GM23338 (cell line): ENCODE results near the gene ITGA8. TPM values are rescaled to one million over a fixed set of nuclear protein-coding genes. Genes with fewer than 3 reads are reported as not detected.
A peak's percentile ranks its signal among the peaks of the same experiment; 100 is the strongest.

Experiments
- ATAC-seq: fragments of 200-7000 bp; cut with Tn5 transposase; 3 replicates; pipeline ENCODE4 v1.9.1; 2020
- DNase-seq: peaks from one replicate; pipeline ENCODE4 v3.0.0-alpha.2; 2015; ENCODE audit warnings: low spot score
- H2AFZ ChIP-seq: fragments of 200-600 bp; sonication (generic); 2 replicates; pipeline ENCODE4 v1.8.0; 2016; ENCODE audit warnings: antibody characterized with exemption, mild to moderate bottlenecking, moderate library complexity
- H3F3A ChIP-seq: fragments of 200-600 bp; sonication (generic); replicated peaks from 2 replicates; pipeline ENCODE4 v1.8.0; 2017; ENCODE audit warnings: antibody characterized with exemption, mixed run types, low read depth
- H3K27ac ChIP-seq: fragments of 200-600 bp; sonication (generic); 2 replicates; pipeline ENCODE4 v1.6.1; 2016; ENCODE audit warnings: low read depth
- H3K27me3 ChIP-seq: fragments of 200-600 bp; sonication (generic); 2 replicates; pipeline ENCODE4 v1.8.0; 2016; ENCODE audit warnings: mild to moderate bottlenecking, mixed run types, moderate library complexity; ENCODE audit not compliant: insufficient read depth
- H3K36me3 ChIP-seq: fragments of 200-600 bp; sonication (generic); 2 replicates; pipeline ENCODE4 v1.8.0; 2016; ENCODE audit warnings: mild to moderate bottlenecking; ENCODE audit not compliant: insufficient read depth
- H3K4me1 ChIP-seq: fragments of 200-600 bp; sonication (generic); 2 replicates; pipeline ENCODE4 v1.8.0; 2016; ENCODE audit warnings: mild to moderate bottlenecking, moderate library complexity; ENCODE audit not compliant: insufficient read depth
- H3K4me2 ChIP-seq: fragments of 200-600 bp; sonication (generic); 2 replicates; pipeline ENCODE4 v1.7.1; 2017; ENCODE audit warnings: mixed run types
- H3K4me3 ChIP-seq: fragments of 200-600 bp; sonication (generic); 2 replicates; pipeline ENCODE4 v1.6.1; 2016; ENCODE audit warnings: mixed run types
- H3K79me2 ChIP-seq: fragments of 200-600 bp; sonication (generic); replicated peaks from 2 replicates; pipeline ENCODE4 v1.8.0; 2017; ENCODE audit warnings: mild to moderate bottlenecking; ENCODE audit not compliant: insufficient read depth
- H3K9me2 ChIP-seq: fragments of 200-600 bp; sonication (generic); 2 replicates; pipeline ENCODE4 v1.8.0; 2017; ENCODE audit not compliant: insufficient read depth
- H4K20me1 ChIP-seq: fragments of 200-600 bp; sonication (generic); replicated peaks from 2 replicates; pipeline ENCODE4 v1.8.0; 2017; ENCODE audit warnings: mild to moderate bottlenecking; ENCODE audit not compliant: insufficient read depth
- H3K27ac Mint-ChIP-seq: 2 replicates; pipeline ENCODE4 v1.8.0; 2020; ENCODE audit warnings: inconsistent platforms, mild to moderate bottlenecking, moderate library complexity, mixed read lengths
- H3K27me3 Mint-ChIP-seq: 3 replicates; pipeline ENCODE4 v1.8.0; 2022; ENCODE audit warnings: low read depth, mild to moderate bottlenecking, moderate library complexity, mixed read lengths, inconsistent platforms; ENCODE audit not compliant: insufficient read depth, poor library complexity
- H3K36me3 Mint-ChIP-seq: 3 replicates; pipeline ENCODE4 v1.8.0; 2021; ENCODE audit warnings: low read depth, mild to moderate bottlenecking, inconsistent platforms, moderate library complexity, mixed read lengths
- H3K4me1 Mint-ChIP-seq: 3 replicates; pipeline ENCODE4 v1.8.0; 2020; ENCODE audit warnings: mild to moderate bottlenecking, inconsistent platforms, mixed read lengths
- H3K4me3 Mint-ChIP-seq: 3 replicates; pipeline ENCODE4 v1.8.0; 2021; ENCODE audit warnings: moderate library complexity, mild to moderate bottlenecking, inconsistent platforms, mixed read lengths
- H3K9me3 Mint-ChIP-seq: 3 replicates; pipeline ENCODE4 v1.8.0; 2020; ENCODE audit warnings: moderate library complexity, mild to moderate bottlenecking, inconsistent platforms, mixed read lengths
- CREB1 ChIP-seq: fragments of 250-450 bp; sonication (Bioruptor Pico); IDR thresholded peaks from 2 replicates; pipeline ENCODE4 v1.5.0; 2020; ENCODE audit warnings: low read depth, mild to moderate bottlenecking, moderate library complexity
- CTCF ChIP-seq, 2 experiments: fragments of 200-600 bp in 1 of 2; sonication (generic) in 1 of 2; conservative IDR thresholded peaks; 2 replicates each; pipeline versions ENCODE4 v1.5.1 to v1.6.1; 2016 to 2017; ENCODE audit warnings: antibody characterized with exemption in 2 of 2, low read depth in 2 of 2, mild to moderate bottlenecking in 2 of 2, moderate library complexity in 1 of 2
- ETS1 ChIP-seq: IDR thresholded peaks from 2 replicates; pipeline ENCODE4 v1.6.1; 2016; ENCODE audit warnings: antibody characterized with exemption
- EZH2 ChIP-seq: fragments of 200-600 bp; sonication (generic); IDR thresholded peaks from one replicate; pipeline ENCODE4 v1.8.0; 2017; ENCODE audit warnings: antibody characterized with exemption, mild to moderate bottlenecking, low read depth; ENCODE audit not compliant: unreplicated experiment
- EZH2phosphoT487 ChIP-seq: fragments of 200-600 bp; sonication (generic); IDR thresholded peaks from one replicate; pipeline ENCODE4 v1.8.1; 2018; ENCODE audit warnings: antibody characterized with exemption; ENCODE audit not compliant: unreplicated experiment
- JUNB ChIP-seq: IDR thresholded peaks from one replicate; pipeline ENCODE4 v1.6.1; 2016; ENCODE audit warnings: antibody characterized with exemption; ENCODE audit not compliant: unreplicated experiment
- NANOG ChIP-seq: IDR thresholded peaks from 2 replicates; pipeline ENCODE4 v1.6.1; 2016; ENCODE audit warnings: antibody characterized with exemption, borderline replicate concordance
- POLR2AphosphoS5 ChIP-seq: IDR thresholded peaks from 2 replicates; pipeline ENCODE4 v1.6.1; 2016; ENCODE audit warnings: antibody characterized with exemption, low read depth
- STAT1 ChIP-seq: IDR thresholded peaks from one replicate; pipeline ENCODE4 v1.6.1; 2016; ENCODE audit warnings: antibody characterized with exemption; ENCODE audit not compliant: unreplicated experiment
- ZNF114 ChIP-seq: fragments of 250-450 bp; sonication (Bioruptor Pico); IDR thresholded peaks from 2 replicates; pipeline ENCODE4 v1.5.0; 2020; ENCODE audit warnings: mild to moderate bottlenecking, moderate library complexity
- ZNF331 ChIP-seq: fragments of 250-450 bp; sonication (Bioruptor Pico); IDR thresholded peaks from 2 replicates; pipeline ENCODE4 v1.5.0; 2020; ENCODE audit warnings: low read depth, mild to moderate bottlenecking, moderate library complexity
- polyA plus RNA-seq: library from polyadenylated mRNA; unstranded; fragments of >200 nt; fragmentation: Nextera tagmentation; extraction: Ambion mirVana; gene quantifications from 2 replicates; pipeline ENCODE4 v1.2.1, GENCODE V29; 2016
- total RNA-seq: library from RNA; depleted of rRNA; stranded (reverse); fragments of >200 nt; shearing (Covaris generic); gene quantifications from 2 replicates; pipeline ENCODE4 v1.2.3, GENCODE V29; 2014
- TF ChIP-seq, protein P1 (sequence below): IDR thresholded peaks from one replicate; pipeline ENCODE4 v1.6.1; 2018; ENCODE audit warnings: antibody characterized with exemption; ENCODE audit not compliant: unreplicated experiment
- TF ChIP-seq, protein P2 (sequence below): fragments of 250-450 bp; sonication (Bioruptor Pico); IDR thresholded peaks from 2 replicates; pipeline ENCODE4 v1.5.0; 2020; ENCODE audit warnings: mild to moderate bottlenecking, moderate library complexity

The ITGA8 gene
- total and polyA plus RNA-seq, 2 experiments from 2014 or later = not detected

- no peaks in the 10 kb centered on the region for H4K20me1 ChIP-seq
- no peak overlapping the region for H3K4me3 ChIP-seq
- H3K27me3 Mint-ChIP-seq = no peaks in the 10 kb centered on the region
- H3K4me2 ChIP-seq = no peak overlapping the region
- no peak for TF ChIP-seq NANOG
- no peak for TF ChIP-seq CREB1 (CRISPR knock-in tag)
- TF ChIP-seq ETS1 = no peak
- TF ChIP-seq ZNF331 (CRISPR knock-in tag) = no peak
- TF ChIP-seq, protein P1, sequence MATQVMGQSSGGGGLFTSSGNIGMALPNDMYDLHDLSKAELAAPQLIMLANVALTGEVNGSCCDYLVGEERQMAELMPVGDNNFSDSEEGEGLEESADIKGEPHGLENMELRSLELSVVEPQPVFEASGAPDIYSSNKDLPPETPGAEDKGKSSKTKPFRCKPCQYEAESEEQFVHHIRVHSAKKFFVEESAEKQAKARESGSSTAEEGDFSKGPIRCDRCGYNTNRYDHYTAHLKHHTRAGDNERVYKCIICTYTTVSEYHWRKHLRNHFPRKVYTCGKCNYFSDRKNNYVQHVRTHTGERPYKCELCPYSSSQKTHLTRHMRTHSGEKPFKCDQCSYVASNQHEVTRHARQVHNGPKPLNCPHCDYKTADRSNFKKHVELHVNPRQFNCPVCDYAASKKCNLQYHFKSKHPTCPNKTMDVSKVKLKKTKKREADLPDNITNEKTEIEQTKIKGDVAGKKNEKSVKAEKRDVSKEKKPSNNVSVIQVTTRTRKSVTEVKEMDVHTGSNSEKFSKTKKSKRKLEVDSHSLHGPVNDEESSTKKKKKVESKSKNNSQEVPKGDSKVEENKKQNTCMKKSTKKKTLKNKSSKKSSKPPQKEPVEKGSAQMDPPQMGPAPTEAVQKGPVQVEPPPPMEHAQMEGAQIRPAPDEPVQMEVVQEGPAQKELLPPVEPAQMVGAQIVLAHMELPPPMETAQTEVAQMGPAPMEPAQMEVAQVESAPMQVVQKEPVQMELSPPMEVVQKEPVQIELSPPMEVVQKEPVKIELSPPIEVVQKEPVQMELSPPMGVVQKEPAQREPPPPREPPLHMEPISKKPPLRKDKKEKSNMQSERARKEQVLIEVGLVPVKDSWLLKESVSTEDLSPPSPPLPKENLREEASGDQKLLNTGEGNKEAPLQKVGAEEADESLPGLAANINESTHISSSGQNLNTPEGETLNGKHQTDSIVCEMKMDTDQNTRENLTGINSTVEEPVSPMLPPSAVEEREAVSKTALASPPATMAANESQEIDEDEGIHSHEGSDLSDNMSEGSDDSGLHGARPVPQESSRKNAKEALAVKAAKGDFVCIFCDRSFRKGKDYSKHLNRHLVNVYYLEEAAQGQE = no peak
- no peak for TF ChIP-seq ZNF114 (CRISPR knock-in tag)
- TF ChIP-seq, protein P2, sequence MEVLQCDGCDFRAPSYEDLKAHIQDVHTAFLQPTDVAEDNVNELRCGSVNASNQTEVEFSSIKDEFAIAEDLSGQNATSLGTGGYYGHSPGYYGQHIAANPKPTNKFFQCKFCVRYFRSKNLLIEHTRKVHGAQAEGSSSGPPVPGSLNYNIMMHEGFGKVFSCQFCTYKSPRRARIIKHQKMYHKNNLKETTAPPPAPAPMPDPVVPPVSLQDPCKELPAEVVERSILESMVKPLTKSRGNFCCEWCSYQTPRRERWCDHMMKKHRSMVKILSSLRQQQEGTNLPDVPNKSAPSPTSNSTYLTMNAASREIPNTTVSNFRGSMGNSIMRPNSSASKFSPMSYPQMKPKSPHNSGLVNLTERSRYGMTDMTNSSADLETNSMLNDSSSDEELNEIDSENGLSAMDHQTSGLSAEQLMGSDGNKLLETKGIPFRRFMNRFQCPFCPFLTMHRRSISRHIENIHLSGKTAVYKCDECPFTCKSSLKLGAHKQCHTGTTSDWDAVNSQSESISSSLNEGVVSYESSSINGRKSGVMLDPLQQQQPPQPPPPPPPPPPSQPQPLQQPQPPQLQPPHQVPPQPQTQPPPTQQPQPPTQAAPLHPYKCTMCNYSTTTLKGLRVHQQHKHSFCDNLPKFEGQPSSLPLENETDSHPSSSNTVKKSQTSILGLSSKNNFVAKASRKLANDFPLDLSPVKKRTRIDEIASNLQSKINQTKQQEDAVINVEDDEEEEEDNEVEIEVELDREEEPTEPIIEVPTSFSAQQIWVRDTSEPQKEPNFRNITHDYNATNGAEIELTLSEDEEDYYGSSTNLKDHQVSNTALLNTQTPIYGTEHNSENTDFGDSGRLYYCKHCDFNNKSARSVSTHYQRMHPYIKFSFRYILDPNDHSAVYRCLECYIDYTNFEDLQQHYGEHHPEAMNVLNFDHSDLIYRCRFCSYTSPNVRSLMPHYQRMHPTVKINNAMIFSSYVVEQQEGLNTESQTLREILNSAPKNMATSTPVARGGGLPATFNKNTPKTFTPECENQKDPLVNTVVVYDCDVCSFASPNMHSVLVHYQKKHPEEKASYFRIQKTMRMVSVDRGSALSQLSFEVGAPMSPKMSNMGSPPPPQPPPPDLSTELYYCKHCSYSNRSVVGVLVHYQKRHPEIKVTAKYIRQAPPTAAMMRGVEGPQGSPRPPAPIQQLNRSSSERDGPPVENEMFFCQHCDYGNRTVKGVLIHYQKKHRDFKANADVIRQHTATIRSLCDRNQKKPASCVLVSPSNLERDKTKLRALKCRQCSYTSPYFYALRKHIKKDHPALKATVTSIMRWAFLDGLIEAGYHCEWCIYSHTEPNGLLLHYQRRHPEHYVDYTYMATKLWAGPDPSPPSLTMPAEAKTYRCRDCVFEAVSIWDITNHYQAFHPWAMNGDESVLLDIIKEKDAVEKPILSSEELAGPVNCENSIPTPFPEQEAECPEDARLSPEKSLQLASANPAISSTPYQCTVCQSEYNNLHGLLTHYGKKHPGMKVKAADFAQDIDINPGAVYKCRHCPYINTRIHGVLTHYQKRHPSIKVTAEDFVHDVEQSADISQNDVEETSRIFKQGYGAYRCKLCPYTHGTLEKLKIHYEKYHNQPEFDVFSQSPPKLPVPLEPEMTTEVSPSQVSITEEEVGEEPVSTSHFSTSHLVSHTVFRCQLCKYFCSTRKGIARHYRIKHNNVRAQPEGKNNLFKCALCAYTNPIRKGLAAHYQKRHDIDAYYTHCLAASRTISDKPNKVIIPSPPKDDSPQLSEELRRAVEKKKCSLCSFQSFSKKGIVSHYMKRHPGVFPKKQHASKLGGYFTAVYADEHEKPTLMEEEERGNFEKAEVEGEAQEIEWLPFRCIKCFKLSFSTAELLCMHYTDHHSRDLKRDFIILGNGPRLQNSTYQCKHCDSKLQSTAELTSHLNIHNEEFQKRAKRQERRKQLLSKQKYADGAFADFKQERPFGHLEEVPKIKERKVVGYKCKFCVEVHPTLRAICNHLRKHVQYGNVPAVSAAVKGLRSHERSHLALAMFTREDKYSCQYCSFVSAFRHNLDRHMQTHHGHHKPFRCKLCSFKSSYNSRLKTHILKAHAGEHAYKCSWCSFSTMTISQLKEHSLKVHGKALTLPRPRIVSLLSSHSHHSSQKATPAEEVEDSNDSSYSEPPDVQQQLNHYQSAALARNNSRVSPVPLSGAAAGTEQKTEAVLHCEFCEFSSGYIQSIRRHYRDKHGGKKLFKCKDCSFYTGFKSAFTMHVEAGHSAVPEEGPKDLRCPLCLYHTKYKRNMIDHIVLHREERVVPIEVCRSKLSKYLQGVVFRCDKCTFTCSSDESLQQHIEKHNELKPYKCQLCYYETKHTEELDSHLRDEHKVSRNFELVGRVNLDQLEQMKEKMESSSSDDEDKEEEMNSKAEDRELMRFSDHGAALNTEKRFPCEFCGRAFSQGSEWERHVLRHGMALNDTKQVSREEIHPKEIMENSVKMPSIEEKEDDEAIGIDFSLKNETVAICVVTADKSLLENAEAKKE (CRISPR knock-in tag) = no peak
- TF ChIP-seq CTCF (conservative IDR thresholded peaks at IDR 0.05; ENCODE audit: low read depth in 2 of 2) = no peak
- TF ChIP-seq EZH2 = no peak
- no peak for TF ChIP-seq EZH2phosphoT487
- TF ChIP-seq STAT1 = no peak
- TF ChIP-seq POLR2AphosphoS5 = no peak
- TF ChIP-seq JUNB = no peak
- peak overlapping the region; percentile 32; the same call in 1 of the 2 replicates for H2AFZ ChIP-seq
- DNase-seq (no peak), ATAC-seq (no peak)
- no peak overlapping the region for H3K27ac ChIP-seq
- no peak overlapping the region for H3K27ac Mint-ChIP-seq
- H3F3A ChIP-seq = no peaks in the 10 kb centered on the region
- no peaks in the 10 kb centered on the region for H3K9me2 ChIP-seq
- H3K4me1 ChIP-seq = no peaks in the 10 kb centered on the region
- no peak overlapping the region for H3K4me3 Mint-ChIP-seq
- no peaks in the 10 kb centered on the region for H3K36me3 ChIP-seq
- H3K36me3 Mint-ChIP-seq = no peaks in the 10 kb centered on the region
- no peaks in the 10 kb centered on the region; the same call in 2 of the 3 replicates for H3K9me3 Mint-ChIP-seq
- H3K27me3 ChIP-seq = no peaks in the 10 kb centered on the region
- no peaks in the 10 kb centered on the region for H3K79me2 ChIP-seq
- peaks cover 2% of the 10 kb centered on the region; the same call in 1 of the 3 replicates for H3K4me1 Mint-ChIP-seq
Observed at GRCh38 chr10:15700078-15700674, 19.5 kb downstream of the ITGA8 start.
